ENCODE data around the gene LRRC41. TPM values are rescaled to one million over a fixed set of nuclear protein-coding genes. Genes with fewer than 3 reads are reported as not detected.

LRRC41 gene
- total RNA-seq, 1 donor: 123 TPM

GRCh38 chr1:46268578-46268977 is 34.8 kb downstream of the LRRC41 start:
- H3K4me3 ChIP-seq (ENCODE audit: low read depth, low read length): no peak overlapping the region
- no peak for DNase-seq (ENCODE audit: low read depth)
- no peak for TF ChIP-seq CTCF (IDR thresholded peaks at IDR 0.05; ENCODE audit: insufficient read depth, low read depth, low read length)

GRCh38 chr1:46263146-46263545 is 40.3 kb downstream of the LRRC41 start:
- H3K4me3 ChIP-seq (ENCODE audit: low read depth, low read length): no peak overlapping the region
- TF ChIP-seq CTCF (IDR thresholded peaks at IDR 0.05; ENCODE audit: insufficient read depth, low read depth, low read length): no peak
- no peak for DNase-seq (ENCODE audit: low read depth)

- DNase-seq (ENCODE audit: low read depth): no peak
- TF ChIP-seq CTCF (IDR thresholded peaks at IDR 0.05; ENCODE audit: insufficient read depth, low read depth, low read length): no peak
- H3K4me3 ChIP-seq (ENCODE audit: low read depth, low read length): no peak overlapping the region
These were observed 40.9 kb downstream of the LRRC41 start for GRCh38 chr1:46262508-46262907.

GRCh38 chr1:46256523-46256922 is 46.9 kb downstream of the LRRC41 start:
- no peak overlapping the region for H3K4me3 ChIP-seq (ENCODE audit: low read depth, low read length)
- DNase-seq (ENCODE audit: low read depth): no peak
- no peak for TF ChIP-seq CTCF (IDR thresholded peaks at IDR 0.05; ENCODE audit: insufficient read depth, low read depth, low read length)

GRCh38 chr1:46254668-46255067 is 48.7 kb downstream of the LRRC41 start:
- TF ChIP-seq CTCF (IDR thresholded peaks at IDR 0.05; ENCODE audit: insufficient read depth, low read depth, low read length): no peak
- H3K4me3 ChIP-seq (ENCODE audit: low read depth, low read length): no peak overlapping the region
- no peak for DNase-seq (ENCODE audit: low read depth)

- H3K4me3 ChIP-seq (ENCODE audit: low read depth, low read length): peak overlapping the region; percentile 79
- DNase-seq (ENCODE audit: low read depth): no peak
- TF ChIP-seq CTCF (IDR thresholded peaks at IDR 0.05; ENCODE audit: insufficient read depth, low read depth, low read length): no peak
These were observed 55.1 kb downstream of the LRRC41 start for GRCh38 chr1:46248122-46248920.

Measured in fibroblast of villous mesenchyme (primary cell).